ENCODE results near the gene PNLIP.

DNA sequence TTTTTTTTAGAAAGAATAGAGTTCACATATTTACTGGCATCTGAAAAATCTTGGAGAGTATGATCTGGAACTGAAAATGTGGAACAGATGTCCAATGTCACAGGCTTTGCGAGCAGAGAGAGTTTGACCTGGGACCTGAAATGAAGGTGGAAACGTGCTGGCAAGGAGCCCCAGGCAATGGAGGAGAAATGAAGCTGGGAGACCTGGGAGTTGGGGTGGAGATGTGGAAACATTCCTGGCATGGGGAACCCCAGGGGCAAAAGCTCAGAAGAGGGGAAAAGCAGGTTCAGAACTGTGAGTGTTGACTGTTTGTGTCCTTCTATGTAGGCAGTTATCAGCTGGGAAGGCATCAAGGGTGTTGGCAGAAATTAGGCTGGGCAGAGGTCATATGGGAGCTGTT lies 67.7 kb downstream of the PNLIP start:
- TF ChIP-seq, protein P1, sequence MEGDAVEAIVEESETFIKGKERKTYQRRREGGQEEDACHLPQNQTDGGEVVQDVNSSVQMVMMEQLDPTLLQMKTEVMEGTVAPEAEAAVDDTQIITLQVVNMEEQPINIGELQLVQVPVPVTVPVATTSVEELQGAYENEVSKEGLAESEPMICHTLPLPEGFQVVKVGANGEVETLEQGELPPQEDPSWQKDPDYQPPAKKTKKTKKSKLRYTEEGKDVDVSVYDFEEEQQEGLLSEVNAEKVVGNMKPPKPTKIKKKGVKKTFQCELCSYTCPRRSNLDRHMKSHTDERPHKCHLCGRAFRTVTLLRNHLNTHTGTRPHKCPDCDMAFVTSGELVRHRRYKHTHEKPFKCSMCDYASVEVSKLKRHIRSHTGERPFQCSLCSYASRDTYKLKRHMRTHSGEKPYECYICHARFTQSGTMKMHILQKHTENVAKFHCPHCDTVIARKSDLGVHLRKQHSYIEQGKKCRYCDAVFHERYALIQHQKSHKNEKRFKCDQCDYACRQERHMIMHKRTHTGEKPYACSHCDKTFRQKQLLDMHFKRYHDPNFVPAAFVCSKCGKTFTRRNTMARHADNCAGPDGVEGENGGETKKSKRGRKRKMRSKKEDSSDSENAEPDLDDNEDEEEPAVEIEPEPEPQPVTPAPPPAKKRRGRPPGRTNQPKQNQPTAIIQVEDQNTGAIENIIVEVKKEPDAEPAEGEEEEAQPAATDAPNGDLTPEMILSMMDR (IDR thresholded peaks at IDR 0.05): no peak
- TF ChIP-seq ZFX (IDR thresholded peaks at IDR 0.05; ENCODE audit: borderline replicate concordance): no peak

All from 22Rv1 (cell line).